B cell (primary cell): Measurements from ENCODE around the gene SPOCK1. TPM values are rescaled to one million over a fixed set of nuclear protein-coding genes. Genes with fewer than 3 reads are reported as not detected.

Experiments used
- ATAC-seq: fragments of 200-7000 bp; cut with Tn5 transposase; one replicate; pipeline ENCODE4 v1.10.0; 2021; ENCODE audit warnings: low read depth, mild to moderate bottlenecking, moderate number of reproducible peaks, moderate library complexity
- CTCF ChIA-PET: fragments of 350-600 bp; sonication (Branson Sonifier 250); formaldehyde crosslinking; loops from one replicate; lab custom pipeline; 2021; ENCODE audit warnings: antibody characterized with exemption, inconsistent platforms; lab: Charles Lee
- POLR2A ChIA-PET: fragments of 350-600 bp; sonication (Branson Sonifier 250); formaldehyde crosslinking; loops from one replicate; lab custom pipeline; 2021; ENCODE audit warnings: antibody characterized with exemption; lab: Charles Lee
- DNase-seq: peaks from one replicate; pipeline ENCODE4 v3.0.0; 2013
- H2AFZ ChIP-seq: 2 replicates; pipeline ENCODE4 v1.6.1; 2012; ENCODE audit warnings: mild to moderate bottlenecking, low read depth, low read length; ENCODE audit not compliant: insufficient read depth, poor library complexity, severe bottlenecking
- H3K27ac ChIP-seq, 2 donors: 1 replicate in 1 of 2; 2 replicates in 1 of 2; pipeline ENCODE4 v1.5.1; 2012 to 2013; ENCODE audit warnings: low read length in 2 of 2, mild to moderate bottlenecking in 2 of 2, moderate library complexity in 1 of 2
- H3K27me3 ChIP-seq, 4 experiments: fragments of 200-600 bp in 1 of 4; sonication (generic) in 1 of 4; replicated peaks in 1 of 4; 1 replicate in 2 of 4; 2 replicates in 2 of 4; pipeline versions ENCODE4 v1.6.1 to v1.7.0; 2013 to 2016; ENCODE audit warnings: low read length in 3 of 4, mild to moderate bottlenecking in 2 of 4, mixed read lengths in 1 of 4, moderate library complexity in 1 of 4; ENCODE audit not compliant: insufficient read depth in 4 of 4, control insufficient read depth in 3 of 4; ENCODE audit errors: control extremely low read depth in 1 of 4
- H3K36me3 ChIP-seq, 2 experiments: replicated peaks in 1 of 2; 1 replicate in 1 of 2; 2 replicates in 1 of 2; pipeline versions ENCODE4 v1.6.1 to v1.7.1; 2013; ENCODE audit warnings: low read length in 1 of 2; ENCODE audit not compliant: insufficient read depth in 2 of 2, control insufficient read depth in 1 of 2; ENCODE audit errors: control extremely low read depth in 1 of 2, extremely low read depth in 1 of 2
- H3K4me1 ChIP-seq, 2 donors: fragments of 200-600 bp in 1 of 2; sonication (generic) in 1 of 2; 1 replicate in 1 of 2; 2 replicates in 1 of 2; pipeline versions ENCODE4 v1.5.1 to v1.6.1; 2013 to 2017; ENCODE audit warnings: low read length in 2 of 2; ENCODE audit not compliant: control insufficient read depth in 2 of 2, insufficient read depth in 2 of 2
- H3K4me2 ChIP-seq: replicated peaks from 2 replicates; pipeline ENCODE3; 2012; ENCODE audit warnings: mild to moderate bottlenecking, low read depth, low read length; ENCODE audit not compliant: poor library complexity, severe bottlenecking
- H3K4me3 ChIP-seq, 5 experiments: fragments of 200-600 bp in 1 of 5; sonication (generic) in 1 of 5; 1 replicate in 3 of 5; 2 replicates in 2 of 5; pipeline versions ENCODE4 v1.5.1 to v1.7.0; 2011 to 2016; ENCODE audit warnings: low read length in 4 of 5, mild to moderate bottlenecking in 4 of 5, low read depth in 2 of 5, control low read depth in 1 of 5, moderate library complexity in 1 of 5; ENCODE audit not compliant: insufficient read depth in 1 of 5; ENCODE audit errors: control extremely low read depth in 1 of 5, extremely low read depth in 1 of 5
- H3K79me2 ChIP-seq: fragments of 200-600 bp; sonication (generic); one replicate; pipeline ENCODE4 v1.6.0; 2016; ENCODE audit warnings: low read length; ENCODE audit not compliant: control insufficient read depth, insufficient read depth
- H3K9ac ChIP-seq: fragments of 200-600 bp; sonication (generic); 2 replicates; pipeline ENCODE4 v1.6.1; 2017; ENCODE audit warnings: mild to moderate bottlenecking, low read length, moderate library complexity
- H3K9me3 ChIP-seq, 3 donors: one replicate each; pipeline versions ENCODE4 v1.6.1 to v1.7.1; 2013; ENCODE audit warnings: low read length in 2 of 3; ENCODE audit not compliant: control insufficient read depth in 2 of 3, insufficient read depth in 1 of 3; ENCODE audit errors: control extremely low read depth in 1 of 3
- H4K20me1 ChIP-seq: 2 replicates; pipeline ENCODE4 v1.6.0; 2012; ENCODE audit warnings: mild to moderate bottlenecking, low read length; ENCODE audit not compliant: insufficient read depth, control insufficient read depth, poor library complexity, severe bottlenecking
- H3K27ac Mint-ChIP-seq: one replicate; pipeline ENCODE4 v1.8.0; 2021; ENCODE audit warnings: mixed read lengths
- H3K27me3 Mint-ChIP-seq: one replicate; pipeline ENCODE4 v1.8.0; 2021; ENCODE audit warnings: mixed read lengths
- H3K4me1 Mint-ChIP-seq: one replicate; pipeline ENCODE4 v1.8.0; 2021; ENCODE audit warnings: mixed read lengths
- H3K4me3 Mint-ChIP-seq: one replicate; pipeline ENCODE4 v1.8.0; 2021; ENCODE audit warnings: mixed read lengths
- H3K9me3 Mint-ChIP-seq: one replicate; pipeline ENCODE4 v1.8.0; 2022; ENCODE audit warnings: mixed read lengths; ENCODE audit not compliant: insufficient read depth
- CTCF ChIP-seq: fragments of 200-600 bp; IDR thresholded peaks from one replicate; pipeline ENCODE4 v1.8.0; 2022; ENCODE audit warnings: antibody characterized with exemption, mild to moderate bottlenecking
- EZH2 ChIP-seq: IDR thresholded peaks from 2 replicates; pipeline ENCODE4 v1.6.1; 2012; ENCODE audit warnings: borderline replicate concordance, low read depth, mild to moderate bottlenecking, moderate library complexity, low read length; ENCODE audit not compliant: insufficient read depth, poor library complexity, severe bottlenecking
- WGBS: methylation state at CpG from one replicate; pipeline ENCODE4 v1.1.5; 2013; ENCODE audit warnings: missing lambda C conversion rate; ENCODE audit not compliant: insufficient coverage; 5-methylcytosine and 5-hydroxymethylcytosine counted together
- intact Hi-C: fragments of 100-400 bp; cut with micrococcal nuclease; formaldehyde crosslinking; loops from one replicate; pipeline ENCODE4 v1.10.0; 2022
- polyA plus RNA-seq: library from polyadenylated mRNA; depleted of rRNA; stranded (reverse); fragments of >200 nt; gene quantifications from 2 replicates; pipeline ENCODE4 v1.2.3, GENCODE V29; 2012
- total RNA-seq, 2 donors: library from RNA; stranded (reverse); fragments of 120-200 nt in 1 of 2; gene quantifications; 1 replicate in 1 of 2; 2 replicates in 1 of 2; pipeline versions ENCODE4 v1.2.3 to v1.2.4, GENCODE V29; 2013 to 2022

The SPOCK1 gene
- total and polyA plus RNA-seq, 2 donors (not counting 1 experiment from before 2014, with no cell fraction given) = not detected

- H3K9me3 ChIP-seq = no peaks in the 10 kb centered on the region
- H3K27ac ChIP-seq = no peak overlapping the region
- Mint-ChIP-seq H3K9me3 (no peaks in the 10 kb centered on the region), H3K4me3 (no peak overlapping the region), H3K4me1 (no peaks in the 10 kb centered on the region), H3K27ac (no peak overlapping the region), H3K27me3 (peaks cover 10% of the 10 kb centered on the region)
- POLR2A ChIA-PET = no interaction called here
- TF ChIP-seq CTCF (no peak), EZH2 (no peak)
- WGBS = no CpG with 5 or more reads among the region's 1 CpG
- no peak overlapping the region for H3K9ac ChIP-seq
- H4K20me1 ChIP-seq = no peaks in the 10 kb centered on the region
- no peak overlapping the region for H2AFZ ChIP-seq
- no peak for ATAC-seq
- intact Hi-C loops = no loop called here
- no peaks in the 10 kb centered on the region for H3K27me3 ChIP-seq
- H3K36me3 ChIP-seq = no peaks in the 10 kb centered on the region
- CTCF ChIA-PET = no interaction called here
- no peak overlapping the region for H3K4me2 ChIP-seq
- no peaks in the 10 kb centered on the region for H3K4me1 ChIP-seq
- no peak for DNase-seq
- H3K79me2 ChIP-seq = no peaks in the 10 kb centered on the region
- no peak overlapping the region for H3K4me3 ChIP-seq
Measured at GRCh38 chr5:137446151-137446550, 53.0 kb downstream of the SPOCK1 start.

- ChIA-PET CTCF (no interaction called here), POLR2A (no interaction called here)
- H3K4me3 ChIP-seq = no peak overlapping the region
- H3K27ac ChIP-seq = no peak overlapping the region
- intact Hi-C loops = no loop called here
- DNase-seq (no peak), ATAC-seq (no peak)
- H3K79me2 ChIP-seq = no peaks in the 10 kb centered on the region
- no peak overlapping the region for H3K4me2 ChIP-seq
- WGBS = 88% methylated on average over 1 of the region's 1 CpG
- TF ChIP-seq CTCF (no peak), EZH2 (no peak)
- H3K27me3 ChIP-seq = no peaks in the 10 kb centered on the region
- no peak overlapping the region for H3K4me3 Mint-ChIP-seq
- H3K4me1 ChIP-seq = no peaks in the 10 kb centered on the region
- H3K9me3 ChIP-seq = no peaks in the 10 kb centered on the region
- peaks cover 8% of the 10 kb centered on the region for H3K27me3 Mint-ChIP-seq
- no peak overlapping the region for H3K27ac Mint-ChIP-seq
- no peaks in the 10 kb centered on the region for H4K20me1 ChIP-seq
- no peak overlapping the region for H2AFZ ChIP-seq
- H3K36me3 ChIP-seq = no peaks in the 10 kb centered on the region
- H3K4me1 Mint-ChIP-seq = no peaks in the 10 kb centered on the region
- no peaks in the 10 kb centered on the region for H3K9me3 Mint-ChIP-seq
- no peak overlapping the region for H3K9ac ChIP-seq
Measured at GRCh38 chr5:137442660-137443059, 56.5 kb downstream of the SPOCK1 start.
